GM04503 (cell line): ENCODE measurements around the gene HEATR5A.
"Not testable (repeated sequence)": the region's sequence is repeated elsewhere in the genome, so short reads cannot be mapped to it uniquely, and the experiment has no call there.

ENCODE experiments used
- DNase-seq: peaks from one replicate; pipeline ENCODE4 v3.0.0-alpha.2; 2012; ENCODE audit warnings: low read depth

HEATR5A gene

GRCh38 chr14:31326111-31326510, 94.2 kb downstream of the HEATR5A start:
- no peak for DNase-seq

- DNase-seq, result no peak
These were observed 96.9 kb downstream of the HEATR5A start for GRCh38 chr14:31323419-31323818.

- DNase-seq, result no peak
These were observed 99.2 kb downstream of the HEATR5A start for GRCh38 chr14:31320922-31321766.

- no peak for DNase-seq
These were observed 100.1 kb downstream of the HEATR5A start for GRCh38 chr14:31320216-31320615.

- DNase-seq, result no peak
These were observed 100.6 kb downstream of the HEATR5A start for GRCh38 chr14:31319701-31320100.

- DNase-seq, result no peak
These were observed 107.4 kb downstream of the HEATR5A start for GRCh38 chr14:31312934-31313333.

- DNase-seq, result not testable (repeated sequence)
These were observed 108.0 kb downstream of the HEATR5A start for GRCh38 chr14:31312370-31312769.

GRCh38 chr14:31307618-31308017, 112.7 kb downstream of the HEATR5A start:
- no peak for DNase-seq

GRCh38 chr14:31307198-31307597, 113.2 kb downstream of the HEATR5A start:
- no peak for DNase-seq

- no peak for DNase-seq
These were observed 116.7 kb downstream of the HEATR5A start for GRCh38 chr14:31303654-31304053.

- DNase-seq, result no peak
These were observed 119.5 kb downstream of the HEATR5A start for GRCh38 chr14:31300883-31301282.

- DNase-seq, result no peak
These were observed 120.1 kb downstream of the HEATR5A start for GRCh38 chr14:31300296-31300695.

GRCh38 chr14:31297701-31298344, 122.5 kb downstream of the HEATR5A start:
- no peak for DNase-seq

- no peak for DNase-seq
These were observed 123.2 kb downstream of the HEATR5A start for GRCh38 chr14:31297112-31297511.

GRCh38 chr14:31294746-31295405, 125.5 kb downstream of the HEATR5A start:
- DNase-seq, result no peak

GRCh38 chr14:31292937-31293616, 127.3 kb downstream of the HEATR5A start:
- DNase-seq, result no peak

GRCh38 chr14:31291210-31291609, 129.1 kb downstream of the HEATR5A start:
- no peak for DNase-seq

- DNase-seq, result no peak
These were observed 132.9 kb downstream of the HEATR5A start for GRCh38 chr14:31287294-31287972.

GRCh38 chr14:31286456-31287293, 133.7 kb downstream of the HEATR5A start:
- DNase-seq, result no peak

GRCh38 chr14:31283578-31284252, 136.6 kb downstream of the HEATR5A start:
- no peak for DNase-seq
